H1 (cell line): Measurements from ENCODE around the gene UTP20. TPM values are rescaled to one million over a fixed set of nuclear protein-coding genes. Genes with fewer than 3 reads are reported as not detected.

Experiments
- CTCF ChIA-PET: fragments of 300-600 bp; sonication (Branson Sonifier 250); formaldehyde crosslinking; loops from one replicate; lab custom pipeline; 2021; ENCODE audit not compliant: partially characterized antibody; lab: Charles Lee
- POLR2A ChIA-PET: fragments of 300-600 bp; sonication (Branson Sonifier 250); formaldehyde crosslinking; loops from one replicate; lab custom pipeline; 2021; ENCODE audit warnings: inconsistent platforms; ENCODE audit not compliant: partially characterized antibody; lab: Charles Lee
- DNase-seq, 2 experiments: peaks; one replicate each; pipeline versions ENCODE4 v3.0.0 to v3.0.0-alpha.2; 2010 to 2022; ENCODE audit warnings: low spot score in 2 of 2, low read depth in 1 of 2, mixed read lengths in 1 of 2
- FAIRE-seq: peaks from 2 replicates; lab custom pipeline; 2011; peaks lifted over from hg19 to GRCh38; lab: Jason Lieb, UNC
- H2AFZ ChIP-seq: 2 replicates; pipeline ENCODE4 v1.8.1; 2012; ENCODE audit warnings: low read length, inconsistent platforms
- H2AK5ac ChIP-seq: 2 replicates; pipeline ENCODE4 v1.6.1; 2013; ENCODE audit warnings: low read depth, low read length
- H2BK120ac ChIP-seq: replicated peaks from 2 replicates; pipeline ENCODE3; 2013; ENCODE audit warnings: low read depth, low read length, inconsistent platforms
- H2BK12ac ChIP-seq: 2 replicates; pipeline ENCODE4 v1.6.1; 2013; ENCODE audit warnings: low read depth, low read length
- H2BK15ac ChIP-seq: 2 replicates; pipeline ENCODE4 v1.6.1; 2013; ENCODE audit warnings: low read length
- H2BK20ac ChIP-seq: 2 replicates; pipeline ENCODE4 v1.6.1; 2013; ENCODE audit warnings: low read length
- H2BK5ac ChIP-seq: 2 replicates; pipeline ENCODE4 v1.6.1; 2013; ENCODE audit warnings: low read depth, low read length
- H3K14ac ChIP-seq: 2 replicates; pipeline ENCODE4 v1.6.1; 2013; ENCODE audit warnings: inconsistent platforms; ENCODE audit not compliant: insufficient read length
- H3K18ac ChIP-seq: 2 replicates; pipeline ENCODE4 v1.6.1; 2013; ENCODE audit warnings: low read length; ENCODE audit errors: extremely low read depth
- H3K23ac ChIP-seq: 2 replicates; pipeline ENCODE4 v1.6.1; 2013; ENCODE audit warnings: inconsistent platforms; ENCODE audit not compliant: insufficient read length
- H3K23me2 ChIP-seq: 2 replicates; pipeline ENCODE4 v1.6.1; 2013; ENCODE audit warnings: low read depth, low read length
- H3K27ac ChIP-seq: 2 replicates; pipeline ENCODE4 v1.6.1; 2011; ENCODE audit warnings: low read depth, low read length, inconsistent platforms
- H3K27me3 ChIP-seq, 4 experiments: replicated peaks in 1 of 4; 1 replicate in 1 of 4; 2 replicates in 3 of 4; pipeline versions ENCODE4 v1.6.1 to v1.8.1; 2011 to 2013; ENCODE audit warnings: low read length in 3 of 4, mild to moderate bottlenecking in 3 of 4, inconsistent platforms in 2 of 4, mixed read lengths in 2 of 4, moderate library complexity in 1 of 4; ENCODE audit not compliant: control insufficient read depth in 3 of 4, insufficient read depth in 3 of 4; ENCODE audit errors: extremely low read depth in 1 of 4
- H3K36me3 ChIP-seq, 4 experiments: 2 replicates each; pipeline versions ENCODE4 v1.6.1 to v1.8.1; 2011 to 2013; ENCODE audit warnings: mild to moderate bottlenecking in 4 of 4, low read length in 3 of 4, moderate library complexity in 2 of 4, control low read depth in 1 of 4, inconsistent platforms in 1 of 4; ENCODE audit not compliant: insufficient read depth in 4 of 4, control insufficient read depth in 2 of 4
- H3K4ac ChIP-seq: replicated peaks from 2 replicates; pipeline ENCODE3; 2013; ENCODE audit warnings: low read length, low read depth, mixed read lengths, inconsistent platforms; ENCODE audit not compliant: insufficient read length
- H3K4me1 ChIP-seq, 4 experiments: replicated peaks in 1 of 4; 1 replicate in 1 of 4; 2 replicates in 3 of 4; pipeline versions ENCODE4 v1.6.1 to v1.8.1; 2011 to 2013; ENCODE audit warnings: low read length in 3 of 4, inconsistent platforms in 2 of 4, mixed read lengths in 1 of 4; ENCODE audit not compliant: insufficient read depth in 4 of 4, control insufficient read depth in 3 of 4
- H3K4me2 ChIP-seq, 2 experiments: 2 replicates each; pipeline versions ENCODE4 v1.6.1 to v1.8.1; 2011 to 2013; ENCODE audit warnings: low read depth in 2 of 2, low read length in 2 of 2, control low read depth in 1 of 2, inconsistent platforms in 1 of 2, mild to moderate bottlenecking in 1 of 2; ENCODE audit not compliant: insufficient read depth in 1 of 2
- H3K4me3 ChIP-seq, 4 experiments: fragments of 200-600, 300-600 bp in 1 of 4; sonication (generic), shearing (Covaris generic), sonication (Bioruptor Twin) in 1 of 4; 2 replicates each; pipeline versions ENCODE4 v1.5.1 to v1.8.1; 2011 to 2016; ENCODE audit warnings: low read length in 4 of 4, low read depth in 3 of 4, control low read depth in 2 of 4, inconsistent platforms in 2 of 4, mild to moderate bottlenecking in 2 of 4, mixed read lengths in 1 of 4, moderate library complexity in 1 of 4; ENCODE audit not compliant: insufficient read depth in 2 of 4; ENCODE audit errors: extremely low read depth in 1 of 4
- H3K56ac ChIP-seq: replicated peaks from 2 replicates; pipeline ENCODE3; 2013; ENCODE audit warnings: low read depth, mild to moderate bottlenecking, mixed read lengths, low read length, inconsistent platforms; ENCODE audit not compliant: insufficient read length
- H3K79me1 ChIP-seq: 2 replicates; pipeline ENCODE4 v1.6.1; 2013; ENCODE audit warnings: low read depth, low read length, control low read depth
- H3K79me2 ChIP-seq, 2 experiments: 2 replicates each; pipeline versions ENCODE4 v1.6.1 to v1.8.1; 2012 to 2013; ENCODE audit warnings: low read length in 2 of 2, mild to moderate bottlenecking in 2 of 2, inconsistent platforms in 1 of 2; ENCODE audit not compliant: insufficient read depth in 2 of 2, control insufficient read depth in 1 of 2
- H3K9ac ChIP-seq, 4 experiments: replicated peaks in 1 of 4; 1 replicate in 1 of 4; 2 replicates in 3 of 4; pipeline versions ENCODE4 v1.6.1 to v1.8.1; 2011 to 2013; ENCODE audit warnings: low read depth in 3 of 4, low read length in 3 of 4, control low read depth in 2 of 4, mild to moderate bottlenecking in 2 of 4, moderate library complexity in 2 of 4, inconsistent platforms in 1 of 4; ENCODE audit errors: extremely low read depth in 1 of 4
- H3K9me3 ChIP-seq, 2 experiments: 2 replicates each; pipeline versions ENCODE4 v1.6.1 to v1.8.1; 2012 to 2013; ENCODE audit warnings: mild to moderate bottlenecking in 2 of 2, moderate library complexity in 2 of 2, control low read depth in 1 of 2, inconsistent platforms in 1 of 2, low read depth in 1 of 2, low read length in 1 of 2, mixed read lengths in 1 of 2; ENCODE audit not compliant: insufficient read depth in 2 of 2
- H4K20me1 ChIP-seq, 2 experiments: replicated peaks in 1 of 2; 2 replicates each; pipeline versions ENCODE3 to v1.8.1; 2011 to 2013; ENCODE audit warnings: inconsistent platforms in 2 of 2, low read length in 2 of 2, mild to moderate bottlenecking in 1 of 2; ENCODE audit not compliant: insufficient read depth in 2 of 2, control insufficient read depth in 1 of 2
- H4K5ac ChIP-seq: 2 replicates; pipeline ENCODE4 v1.6.1; 2013; ENCODE audit warnings: low read length, low read depth, mixed read lengths, inconsistent platforms; ENCODE audit not compliant: insufficient read length
- H4K8ac ChIP-seq: 2 replicates; pipeline ENCODE4 v1.8.0; 2013; ENCODE audit warnings: mild to moderate bottlenecking, moderate library complexity, low read length, inconsistent platforms; ENCODE audit not compliant: insufficient read depth; ENCODE audit errors: extremely low read depth
- H4K91ac ChIP-seq: replicated peaks from 2 replicates; pipeline ENCODE3; 2013; ENCODE audit warnings: low read length, mixed read lengths, inconsistent platforms; ENCODE audit not compliant: insufficient read length
- BACH1 ChIP-seq: IDR thresholded peaks from 2 replicates; pipeline ENCODE4 v1.6.1; 2012; ENCODE audit warnings: low read length, improper control_type of control experiment
- E2F6 ChIP-seq: IDR thresholded peaks from 2 replicates; pipeline ENCODE4 v1.6.1; 2012; ENCODE audit warnings: inconsistent platforms
- EP300 ChIP-seq, 2 experiments: IDR thresholded peaks; 1 replicate in 1 of 2; 2 replicates in 1 of 2; pipeline ENCODE4 v1.6.1; 2011 to 2012; ENCODE audit warnings: low read depth in 2 of 2, low read length in 2 of 2, mild to moderate bottlenecking in 2 of 2, borderline replicate concordance in 1 of 2, inconsistent platforms in 1 of 2, moderate library complexity in 1 of 2
- NRF1 ChIP-seq: IDR thresholded peaks from 2 replicates; pipeline ENCODE4 v1.6.1; 2011; ENCODE audit warnings: mild to moderate bottlenecking, low read depth, low read length, improper control_type of control experiment
- WGBS, 2 experiments: shearing (Covaris generic) in 1 of 2; methylation state at CpG; one replicate each; pipeline versions ENCODE4 v1.1.6 to v1.1.7; 2013 to 2015; ENCODE audit warnings: low lambda C conversion rate in 2 of 2, mixed read lengths in 2 of 2, inconsistent platforms in 1 of 2, low coverage in 1 of 2, missing lambda C conversion rate in 1 of 2; ENCODE audit not compliant: insufficient replicate concordance in 2 of 2, insufficient coverage in 1 of 2, insufficient read length in 1 of 2; ENCODE audit errors: extremely low coverage in 1 of 2, missing lambda C conversion rate in 1 of 2; 5-methylcytosine and 5-hydroxymethylcytosine counted together
- polyA plus RNA-seq, 7 experiments: library from polyadenylated mRNA; depleted of rRNA in 3 of 7; stranded (reverse) in 5 of 7; unstranded in 2 of 7; fragments of >200 nt in 5 of 7; fragments of 200-250 nt in 2 of 7; gene quantifications; 1 replicate in 5 of 7; 2 replicates in 1 of 7; 4 replicates in 1 of 7; pipeline versions ENCODE4 v1.2.1 to v1.2.3, GENCODE V29; 2011 to 2013; ENCODE audit warnings: missing spikeins in 2 of 7, mixed read lengths in 2 of 7
- total RNA-seq: library from RNA; stranded (reverse); fragmentation: NEBNext Ultra II Directional; extraction: Animal tissue kit (Norgen Biotek cat#: 25700); gene quantifications from 2 replicates; pipeline ENCODE4 v1.2.1, GENCODE V29; 2021

UTP20 gene
- total and polyA plus RNA-seq, 2 of the 8 experiments (the other 6 are each of a cell fraction or from before 2014, with no cell fraction given), result 8.5 to 48.4 TPM

DNA sequence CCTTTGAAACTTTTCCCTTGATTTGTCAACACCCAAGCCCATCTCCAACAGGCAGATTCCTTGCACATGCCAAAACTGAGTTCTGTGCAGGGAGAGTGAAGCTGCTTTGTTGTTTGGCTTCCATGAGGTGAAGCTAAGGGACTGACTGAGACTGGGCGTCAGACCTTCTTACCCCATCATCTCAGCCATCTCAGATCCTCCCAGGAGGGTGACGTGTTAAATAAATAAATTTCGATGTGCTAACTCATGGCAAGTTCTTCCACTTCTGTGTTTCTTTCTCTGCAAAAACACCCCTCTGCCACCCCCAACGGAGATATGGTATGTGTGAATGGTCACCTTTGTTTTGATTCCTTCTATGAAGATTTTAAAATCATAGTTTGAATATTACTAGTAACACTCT is 17.8 kb downstream of the UTP20 start:
- Histone ChIP-seq H2BK15ac (no peak overlapping the region), H4K8ac (no peak overlapping the region), H2AFZ (no peak overlapping the region), H3K56ac (no peak overlapping the region), H3K23me2 (no peaks in the 10 kb centered on the region), H3K79me1 (no peaks in the 10 kb centered on the region), H4K5ac (no peak overlapping the region), H3K9ac (no peak overlapping the region), H3K4me2 (no peak overlapping the region), H2AK5ac (no peak overlapping the region), H3K9me3 (no peaks in the 10 kb centered on the region), H3K18ac (no peak overlapping the region)
- WGBS, 2 experiments, result 89% methylated on average over 4 of the region's 4 CpGs; no CpG with 5 or more reads in 1 of the 2 experiments
- DNase-seq, result no peak
- TF ChIP-seq EP300 (IDR thresholded peaks at IDR 0.05; ENCODE audit: borderline replicate concordance in 1 of 2, low read depth in 2 of 2, low read length in 2 of 2) (no peak), BACH1 (no peak), NRF1 (no peak), E2F6 (no peak)
- TF ChIP-seq, all 59 proteins: peak for 0
- Histone ChIP-seq H2BK20ac (no peak overlapping the region), H3K14ac (no peak overlapping the region), H3K4me1 (no peaks in the 10 kb centered on the region), H3K36me3 (peaks cover 16 to 63% (median 31%) of the 10 kb centered on the region in 4 experiments), H4K91ac (no peak overlapping the region), H2BK120ac (no peak overlapping the region), H3K27me3 (no peaks in the 10 kb centered on the region), H2BK12ac (no peak overlapping the region), H3K23ac (no peak overlapping the region), H2BK5ac (no peak overlapping the region), H3K4me3 (no peak overlapping the region), H3K4ac (no peak overlapping the region), H3K27ac (no peak overlapping the region), H3K79me2 (no peaks in the 10 kb centered on the region), H4K20me1 (peaks cover 1 to 3% of the 10 kb centered on the region in 2 experiments)
- ChIA-PET POLR2A (interaction anchor here (0.8 kb wide), 1 partner anchor 20 kb away, joined by 3 read pairs; no protein-coding TSS in a partner anchor), CTCF (no interaction called here)
- FAIRE-seq, result no peak
